OCI-LY3 (cell line): Measurements from ENCODE around the gene BANP.

ENCODE experiments used
- CTCF ChIP-seq: fragments of 200-600, 300-600 bp; sonication (generic); IDR thresholded peaks from 2 replicates; pipeline ENCODE4 v1.5.1; 2014; ENCODE audit warnings: antibody characterized with exemption, low read length, low read depth
- EZH2phosphoT487 ChIP-seq: fragments of 200-600 bp; shearing (Covaris generic); IDR thresholded peaks from 2 replicates; pipeline ENCODE4 v1.6.1; 2018; ENCODE audit warnings: antibody characterized with exemption, mixed run types, low read depth

DNA sequence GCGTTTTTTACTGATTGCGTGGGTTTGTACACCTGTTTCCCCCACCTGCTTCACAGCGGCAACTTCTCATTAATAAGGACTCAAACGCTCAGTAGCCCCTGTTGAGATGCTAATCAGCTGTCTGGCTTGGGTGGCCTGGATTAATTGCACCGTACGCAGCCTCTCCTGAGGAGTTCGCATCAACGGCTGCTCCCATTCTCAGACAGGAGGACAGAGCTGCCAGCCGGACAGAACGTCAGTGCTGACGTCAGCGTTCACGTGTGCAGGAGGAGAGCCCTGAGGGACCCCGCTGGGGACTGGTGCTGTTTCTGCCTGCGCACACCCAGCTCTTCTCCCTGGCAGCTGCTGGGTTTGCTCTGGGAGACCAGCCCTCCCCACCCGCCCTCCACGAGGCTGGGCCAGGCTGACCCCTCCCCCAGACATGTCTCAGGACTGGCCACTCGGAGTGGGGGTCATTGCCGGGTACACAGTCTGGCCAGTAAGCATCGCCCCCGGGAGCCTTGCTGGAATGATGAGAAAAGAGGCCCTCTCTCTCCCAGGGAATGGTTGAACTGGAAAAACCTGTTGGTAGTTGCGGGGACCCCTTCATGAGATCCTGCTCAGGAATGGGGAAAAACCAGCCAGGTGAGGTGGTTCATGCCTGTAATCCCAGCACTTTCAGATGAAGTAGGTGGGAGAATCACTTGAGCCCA lies 5.7 kb upstream of the BANP start:
- TF ChIP-seq CTCF (no peak), EZH2phosphoT487 (no peak)
